Liver (tissue), 9 donors: ENCODE measurements around the gene FYB1. TPM values are rescaled to one million over a fixed set of nuclear protein-coding genes. Genes with fewer than 3 reads are reported as not detected.

Experiments
- DNase-seq: peaks from one replicate; pipeline ENCODE4 v3.0.0-alpha.2; 2017; ENCODE audit warnings: low spot score
- H3K27ac ChIP-seq, 2 donors: one replicate each; pipeline ENCODE4 v1.7.0; 2013; ENCODE audit warnings: inconsistent platforms in 2 of 2, low read length in 2 of 2, control low read depth in 1 of 2, low read depth in 1 of 2, mild to moderate bottlenecking in 1 of 2
- H3K27me3 ChIP-seq, 4 donors: one replicate each; pipeline versions ENCODE4 v1.6.1 to v1.7.0; 2013; ENCODE audit warnings: low read length in 3 of 4, inconsistent platforms in 1 of 4, mild to moderate bottlenecking in 1 of 4, moderate library complexity in 1 of 4; ENCODE audit not compliant: control insufficient read depth in 4 of 4, insufficient read depth in 4 of 4
- H3K36me3 ChIP-seq, 4 donors: one replicate each; pipeline versions ENCODE4 v1.6.1 to v1.7.0; 2013; ENCODE audit warnings: low read length in 3 of 4, mild to moderate bottlenecking in 3 of 4, low read depth in 1 of 4, moderate library complexity in 1 of 4; ENCODE audit not compliant: control insufficient read depth in 4 of 4, insufficient read depth in 3 of 4
- H3K4me1 ChIP-seq, 4 donors: one replicate each; pipeline versions ENCODE4 v1.6.1 to v1.7.0; 2013; ENCODE audit warnings: low read length in 3 of 4, mild to moderate bottlenecking in 3 of 4, moderate library complexity in 1 of 4; ENCODE audit not compliant: control insufficient read depth in 4 of 4, insufficient read depth in 4 of 4
- H3K4me3 ChIP-seq, 3 donors: one replicate each; pipeline versions ENCODE4 v1.6.1 to v1.7.0; 2013; ENCODE audit warnings: low read length in 3 of 3, control low read depth in 1 of 3, low read depth in 1 of 3, mild to moderate bottlenecking in 1 of 3
- H3K9ac ChIP-seq, 2 donors: one replicate each; pipeline ENCODE4 v1.7.0; 2013; ENCODE audit warnings: low read length in 2 of 2, mild to moderate bottlenecking in 2 of 2, moderate library complexity in 2 of 2, control low read depth in 1 of 2, low read depth in 1 of 2
- H3K9me3 ChIP-seq, 4 donors: one replicate each; pipeline versions ENCODE4 v1.6.1 to v1.7.0; 2013; ENCODE audit warnings: low read length in 3 of 4; ENCODE audit not compliant: control insufficient read depth in 4 of 4
- CTCF ChIP-seq: fragments of 150-350 bp; IDR thresholded peaks from 2 replicates; pipeline ENCODE4 v1.5.1; 2017; ENCODE audit warnings: improper control_type of control experiment, low read depth, low read length; ENCODE audit not compliant: missing input control
- EGR1 ChIP-seq, 2 donors: IDR thresholded peaks; 2 replicates each; pipeline ENCODE4 v1.6.1; 2016 to 2018; ENCODE audit warnings: antibody characterized with exemption in 2 of 2, low read depth in 2 of 2
- FOXA1 ChIP-seq: IDR thresholded peaks from 2 replicates; pipeline ENCODE4 v1.6.1; 2016; ENCODE audit warnings: antibody characterized with exemption
- FOXA2 ChIP-seq: IDR thresholded peaks from 2 replicates; pipeline ENCODE4 v1.6.1; 2016; ENCODE audit warnings: antibody characterized with exemption
- GABPA ChIP-seq, 2 donors: IDR thresholded peaks in 1 of 2; conservative IDR thresholded peaks in 1 of 2; 2 replicates each; pipeline ENCODE4 v1.6.1; 2016; ENCODE audit warnings: antibody characterized with exemption in 2 of 2, mild to moderate bottlenecking in 1 of 2, moderate library complexity in 1 of 2
- HNF4A ChIP-seq, 2 donors: conservative IDR thresholded peaks; 2 replicates each; pipeline ENCODE4 v1.6.1; 2016; ENCODE audit warnings: antibody characterized with exemption in 2 of 2, mild to moderate bottlenecking in 2 of 2
- HNF4G ChIP-seq: IDR thresholded peaks from 2 replicates; pipeline ENCODE4 v1.6.1; 2016; ENCODE audit warnings: antibody characterized with exemption
- JUND ChIP-seq, 2 donors: IDR thresholded peaks; 2 replicates each; pipeline ENCODE4 v1.6.1; 2016; ENCODE audit warnings: antibody characterized with exemption in 2 of 2
- MAX ChIP-seq: IDR thresholded peaks from 2 replicates; pipeline ENCODE4 v1.6.1; 2016; ENCODE audit warnings: antibody characterized with exemption
- NR2F2 ChIP-seq: IDR thresholded peaks from 2 replicates; pipeline ENCODE4 v1.6.1; 2016; ENCODE audit warnings: antibody characterized with exemption
- RAD21 ChIP-seq, 2 donors: IDR thresholded peaks; 2 replicates each; pipeline ENCODE4 v1.6.1; 2016; ENCODE audit warnings: antibody characterized with exemption in 2 of 2, mild to moderate bottlenecking in 2 of 2
- REST ChIP-seq: IDR thresholded peaks from 2 replicates; pipeline ENCODE4 v1.6.1; 2016; ENCODE audit warnings: antibody characterized with exemption, mild to moderate bottlenecking
- RXRA ChIP-seq, 2 donors: IDR thresholded peaks; 2 replicates each; pipeline ENCODE4 v1.6.1; 2017 to 2018; ENCODE audit warnings: antibody characterized with exemption in 2 of 2, mild to moderate bottlenecking in 1 of 2
- SP1 ChIP-seq: IDR thresholded peaks from 2 replicates; pipeline ENCODE4 v1.6.1; 2018; ENCODE audit warnings: antibody characterized with exemption, mild to moderate bottlenecking
- TAF1 ChIP-seq: conservative IDR thresholded peaks from 2 replicates; pipeline ENCODE4 v1.6.1; 2016; ENCODE audit warnings: antibody characterized with exemption, mild to moderate bottlenecking
- YY1 ChIP-seq: IDR thresholded peaks from 2 replicates; pipeline ENCODE4 v1.6.1; 2016; ENCODE audit warnings: antibody characterized with exemption, mild to moderate bottlenecking
- WGBS: extraction: QIAGEN DNeasy Blood & Tissue Kit; methylation state at CpG from one replicate; pipeline ENCODE4 v1.1.7; 2013; 5-methylcytosine and 5-hydroxymethylcytosine counted together
- polyA plus RNA-seq, 2 donors: library from polyadenylated mRNA; stranded (reverse) in 1 of 2; unstranded in 1 of 2; fragments of 200-250 nt in 1 of 2; fragments of >200 nt in 1 of 2; fragmentation: Nextera tagmentation in 1 of 2; extraction: Ambion mirVana in 1 of 2; gene quantifications; one replicate each; pipeline versions ENCODE4 v1.2.1 to v1.2.3, GENCODE V29; 2013 to 2015
- total RNA-seq, 2 donors: library from RNA; depleted of rRNA; stranded (reverse); fragments of >200 nt; gene quantifications; one replicate each; pipeline ENCODE4 v1.2.3, GENCODE V29; 2014
- TF ChIP-seq, protein P1 (sequence below): IDR thresholded peaks from 2 replicates; pipeline ENCODE4 v1.6.1; 2016; ENCODE audit warnings: antibody characterized with exemption
- TF ChIP-seq, protein P2 (sequence below): IDR thresholded peaks from 2 replicates; pipeline ENCODE4 v1.6.1; 2016; ENCODE audit warnings: antibody characterized with exemption
- donor health status: healthy.
- donor health status: healthy.
- donor health status: healthy.
- donor health status: healthy.
- donor health status: healthy.

Gene FYB1
- total and polyA plus RNA-seq, 4 donors = 2.3 to 14.6 (median 6.9) TPM

DNA sequence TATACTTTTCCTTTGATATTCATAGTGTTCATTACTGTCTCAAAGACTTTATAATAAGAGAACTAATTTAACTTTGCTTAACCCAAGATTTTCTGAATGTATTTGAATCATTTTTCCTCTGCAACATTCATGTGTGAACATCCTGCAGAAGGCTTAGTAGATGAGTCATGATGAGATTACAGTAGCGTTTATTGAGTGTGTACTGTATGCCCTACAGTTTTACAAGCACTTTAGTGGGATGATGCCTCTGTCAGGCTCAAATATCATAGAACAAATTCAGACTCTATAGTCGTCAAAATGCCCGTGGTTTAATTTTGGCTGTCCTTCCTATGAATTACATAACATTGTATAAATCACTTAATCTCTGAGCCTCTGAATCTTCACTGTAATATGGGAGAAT is 41.2 kb downstream of the FYB1 start:
- no peaks in the 10 kb centered on the region for H3K36me3 ChIP-seq
- H3K4me1 ChIP-seq = peaks cover 0 to 3% (median under 1%) of the 10 kb centered on the region in 4 donors
- TF ChIP-seq RAD21 (IDR thresholded peaks at IDR 0.05) (no peak), MAX (no peak), FOXA2 (no peak), EGR1 (IDR thresholded peaks at IDR 0.05; ENCODE audit: low read depth in 2 of 2) (no peak), NR2F2 (no peak), GABPA (IDR thresholded peaks at IDR 0.05 in 1 of 2, conservative IDR thresholded peaks at IDR 0.05 in 1 of 2) (no peak), SP1 (no peak), HNF4A (conservative IDR thresholded peaks at IDR 0.05) (no peak), YY1 (no peak), CTCF (no peak), RXRA (IDR thresholded peaks at IDR 0.05) (no peak), TAF1 (no peak)
- TF ChIP-seq, protein P1, sequence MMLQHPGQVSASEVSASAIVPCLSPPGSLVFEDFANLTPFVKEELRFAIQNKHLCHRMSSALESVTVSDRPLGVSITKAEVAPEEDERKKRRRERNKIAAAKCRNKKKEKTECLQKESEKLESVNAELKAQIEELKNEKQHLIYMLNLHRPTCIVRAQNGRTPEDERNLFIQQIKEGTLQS = no peak
- no peak overlapping the region for H3K9ac ChIP-seq
- H3K4me3 ChIP-seq = no peak overlapping the region
- peaks cover 0 to 2% (median 0%) of the 10 kb centered on the region in 4 donors for H3K27me3 ChIP-seq
- H3K27ac ChIP-seq = no peak overlapping the region
- no peaks in the 10 kb centered on the region for H3K9me3 ChIP-seq
- DNase-seq = no peak
- 67% methylated on average over 3 of the region's 3 CpGs for WGBS

GRCh38 chr5:39177631-39177964 is 41.8 kb downstream of the FYB1 start:
- Histone ChIP-seq H3K27ac (no peak overlapping the region), H3K27me3 (peaks cover 0 to 2% (median 0%) of the 10 kb centered on the region in 4 donors), H3K9me3 (peaks cover 0 to 4% (median 0%) of the 10 kb centered on the region in 4 donors), H3K36me3 (no peaks in the 10 kb centered on the region), H3K4me1 (peaks cover 0 to 3% (median under 1%) of the 10 kb centered on the region in 4 donors), H3K9ac (no peak overlapping the region), H3K4me3 (no peak overlapping the region)
- 71% methylated on average over 3 of the region's 3 CpGs for WGBS
- DNase-seq = no peak
- TF ChIP-seq NR2F2 (no peak), JUND (IDR thresholded peaks at IDR 0.05) (no peak), RXRA (IDR thresholded peaks at IDR 0.05) (no peak), REST (no peak), FOXA2 (no peak), EGR1 (IDR thresholded peaks at IDR 0.05; ENCODE audit: low read depth in 2 of 2) (no peak), SP1 (no peak), FOXA1 (no peak), GABPA (IDR thresholded peaks at IDR 0.05 in 1 of 2, conservative IDR thresholded peaks at IDR 0.05 in 1 of 2) (no peak), HNF4G (no peak), CTCF (no peak), TAF1 (no peak), RAD21 (IDR thresholded peaks at IDR 0.05) (no peak), YY1 (no peak)
- TF ChIP-seq, protein P1 = no peak
- TF ChIP-seq, protein P2, sequence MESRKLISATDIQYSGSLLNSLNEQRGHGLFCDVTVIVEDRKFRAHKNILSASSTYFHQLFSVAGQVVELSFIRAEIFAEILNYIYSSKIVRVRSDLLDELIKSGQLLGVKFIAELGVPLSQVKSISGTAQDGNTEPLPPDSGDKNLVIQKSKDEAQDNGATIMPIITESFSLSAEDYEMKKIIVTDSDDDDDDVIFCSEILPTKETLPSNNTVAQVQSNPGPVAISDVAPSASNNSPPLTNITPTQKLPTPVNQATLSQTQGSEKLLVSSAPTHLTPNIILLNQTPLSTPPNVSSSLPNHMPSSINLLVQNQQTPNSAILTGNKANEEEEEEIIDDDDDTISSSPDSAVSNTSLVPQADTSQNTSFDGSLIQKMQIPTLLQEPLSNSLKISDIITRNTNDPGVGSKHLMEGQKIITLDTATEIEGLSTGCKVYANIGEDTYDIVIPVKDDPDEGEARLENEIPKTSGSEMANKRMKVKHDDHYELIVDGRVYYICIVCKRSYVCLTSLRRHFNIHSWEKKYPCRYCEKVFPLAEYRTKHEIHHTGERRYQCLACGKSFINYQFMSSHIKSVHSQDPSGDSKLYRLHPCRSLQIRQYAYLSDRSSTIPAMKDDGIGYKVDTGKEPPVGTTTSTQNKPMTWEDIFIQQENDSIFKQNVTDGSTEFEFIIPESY = no peak
